MCF 10A (cell line): Measurements from ENCODE around the gene CRELD2. TPM values are rescaled to one million over a fixed set of nuclear protein-coding genes. Genes with fewer than 3 reads are reported as not detected.

ENCODE experiments used
- BruUV-seq: library from RNA; stranded (reverse); fragments of 400-500 nt; replicated peaks from 2 replicates; lab custom pipeline; 2021; lab: Mats Ljungman, UMichigan
- CTCF ChIA-PET: fragments of 300-600 bp; sonication (Branson Sonifier 250); formaldehyde crosslinking; extraction: SDS; loops from one replicate; lab custom pipeline; 2021; ENCODE audit warnings: antibody characterized with exemption, inconsistent platforms; lab: Yijun Ruan, JAX
- POLR2A ChIA-PET: fragments of 300-600, 350-650 bp; sonication (Branson Sonifier 250); formaldehyde crosslinking; extraction: SDS; loops from one replicate; lab custom pipeline; 2020; ENCODE audit warnings: antibody characterized with exemption, inconsistent platforms; lab: Yijun Ruan, JAX
- DNase-seq: peaks from one replicate; pipeline ENCODE4 v3.0.0-alpha.2; 2018; ENCODE audit not compliant: unreplicated experiment
- H3K27ac Mint-ChIP-seq: one replicate; pipeline ENCODE4 v1.8.0; 2022; ENCODE audit warnings: mild to moderate bottlenecking, low read depth, mixed read lengths; ENCODE audit not compliant: unreplicated experiment
- H3K27me3 Mint-ChIP-seq: one replicate; pipeline ENCODE4 v1.8.0; 2022; ENCODE audit warnings: mixed read lengths; ENCODE audit not compliant: insufficient read depth, unreplicated experiment
- H3K36me3 Mint-ChIP-seq: one replicate; pipeline ENCODE4 v1.8.0; 2022; ENCODE audit warnings: mild to moderate bottlenecking, moderate library complexity, mixed read lengths; ENCODE audit not compliant: insufficient read depth, unreplicated experiment
- H3K4me1 Mint-ChIP-seq: one replicate; pipeline ENCODE4 v1.8.0; 2022; ENCODE audit warnings: mixed read lengths; ENCODE audit not compliant: insufficient read depth, unreplicated experiment
- H3K4me3 Mint-ChIP-seq: one replicate; pipeline ENCODE4 v1.8.0; 2022; ENCODE audit warnings: mild to moderate bottlenecking, moderate library complexity, mixed read lengths; ENCODE audit not compliant: unreplicated experiment
- H3K9me3 Mint-ChIP-seq: one replicate; pipeline ENCODE4 v1.8.0; 2022; ENCODE audit warnings: mixed read lengths; ENCODE audit not compliant: unreplicated experiment
- CTCF ChIP-seq: fragments of 200-600 bp; IDR thresholded peaks from one replicate; pipeline ENCODE4 v1.8.0; 2022; ENCODE audit warnings: antibody characterized with exemption, mild to moderate bottlenecking; ENCODE audit not compliant: unreplicated experiment
- intact Hi-C: fragments of 100-400 bp; cut with micrococcal nuclease; formaldehyde crosslinking; loops from 2 replicates; pipeline ENCODE4 v1.14.1; 2022
- total RNA-seq: library from RNA; stranded (reverse); gene quantifications from 2 replicates; pipeline ENCODE4 v1.2.3, GENCODE V29; 2022

CRELD2 gene
- total RNA-seq, 1 experiment from 2014 or later: 70.7 TPM

GRCh38 chr22:49935561-49935960, 17.1 kb downstream of the CRELD2 start:
- intact Hi-C loops: no loop called here
- TF ChIP-seq CTCF: no peak
- Mint-ChIP-seq H3K4me1 (peaks cover 16% of the 10 kb centered on the region), H3K36me3 (peaks cover 1% of the 10 kb centered on the region), H3K27me3 (no peaks in the 10 kb centered on the region), H3K9me3 (no peaks in the 10 kb centered on the region), H3K4me3 (peak overlapping the region; percentile 67), H3K27ac (no peak overlapping the region)
- BruUV-seq: no TSS peak
- ChIA-PET CTCF (interaction anchor here (1.5 kb wide), 1 partner anchor 95 kb away, joined by 5 read pairs; no protein-coding TSS in a partner anchor), POLR2A (interaction anchor here (0.6 to 2.4 kb wide), 9 partner anchors 11 to 32 kb away, joined by 3 to 16 read pairs (median 9); partner anchors contain the start of gene PIM3)
- DNase-seq: peak; percentile 64

GRCh38 chr22:49936018-49936972, 17.9 kb downstream of the CRELD2 start:
- POLR2A ChIA-PET: interaction anchor here (0.6 to 2.4 kb wide), 9 partner anchors 10 to 31 kb away, joined by 3 to 16 read pairs (median 9); partner anchors contain the start of gene PIM3
- Mint-ChIP-seq H3K9me3 (no peaks in the 10 kb centered on the region), H3K4me1 (peaks cover 11% of the 10 kb centered on the region), H3K27me3 (no peaks in the 10 kb centered on the region), H3K36me3 (no peaks in the 10 kb centered on the region), H3K4me3 (peak overlapping the region; percentile 28), H3K27ac (no peak overlapping the region)
- peak; percentile 96 for DNase-seq
- no peak for TF ChIP-seq CTCF
- intact Hi-C loops: loop anchor here (1.0 kb wide), 1 partner anchor 24 kb away; the partner anchor contains the start of gene PIM3
- CTCF ChIA-PET: interaction anchor here (0.7 to 1.5 kb wide), 2 partner anchors 18 to 94 kb away, joined by 3 to 5 read pairs; no protein-coding TSS in a partner anchor
- no TSS peak for BruUV-seq

- peaks cover 11% of the 10 kb centered on the region for H3K4me1 Mint-ChIP-seq
- no peak for TF ChIP-seq CTCF
- POLR2A ChIA-PET: interaction anchor here (1.3 to 2.4 kb wide), 6 partner anchors 9 to 25 kb away, joined by 5 to 16 read pairs (median 12); partner anchors contain the start of gene PIM3
- H3K9me3 Mint-ChIP-seq: no peaks in the 10 kb centered on the region
- no TSS peak for BruUV-seq
- CTCF ChIA-PET: interaction anchor here (0.7 to 1.5 kb wide), 2 partner anchors 17 to 93 kb away, joined by 3 to 5 read pairs; no protein-coding TSS in a partner anchor
- no peaks in the 10 kb centered on the region for H3K36me3 Mint-ChIP-seq
- no peaks in the 10 kb centered on the region for H3K27me3 Mint-ChIP-seq
- intact Hi-C loops: loop anchor here (1.0 kb wide), 1 partner anchor 23 kb away; the partner anchor contains the start of gene PIM3
- H3K27ac Mint-ChIP-seq: no peak overlapping the region
- DNase-seq: no peak
- H3K4me3 Mint-ChIP-seq: peak overlapping the region; percentile 28
These were observed 18.7 kb downstream of the CRELD2 start for GRCh38 chr22:49936973-49937757.
